GM21717 (cell line): ENCODE results near the gene CAMK2B.

Experiments used
- ATAC-seq: cut with Tn5 transposase; IDR thresholded peaks from one replicate; pipeline ENCODE4 v1.9.1; 2021; ENCODE audit warnings: mild to moderate bottlenecking, moderate library complexity; ENCODE audit not compliant: unreplicated experiment

The CAMK2B gene

DNA sequence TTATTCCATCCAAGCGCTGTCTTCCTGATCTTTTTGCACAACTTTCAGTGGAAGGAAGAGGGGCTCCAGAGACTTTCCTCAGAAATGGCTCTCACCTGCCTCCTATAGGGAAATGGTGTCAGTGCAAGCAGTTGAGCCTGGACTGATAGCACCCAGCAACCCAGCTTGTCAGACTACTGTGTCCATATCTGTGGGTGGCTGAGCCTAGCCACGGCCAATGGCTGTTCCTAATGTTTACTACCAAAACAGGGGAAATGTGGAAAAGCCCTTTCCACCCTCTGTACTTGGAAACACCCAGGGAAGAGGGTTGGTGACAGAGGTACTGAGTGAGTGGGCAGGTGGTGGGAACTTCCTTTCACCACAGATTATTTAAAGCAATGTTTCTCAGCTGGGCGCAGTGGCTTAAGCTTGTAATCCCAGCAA, 128.9 kb downstream of the CAMK2B start:
- ATAC-seq: no peak

DNA sequence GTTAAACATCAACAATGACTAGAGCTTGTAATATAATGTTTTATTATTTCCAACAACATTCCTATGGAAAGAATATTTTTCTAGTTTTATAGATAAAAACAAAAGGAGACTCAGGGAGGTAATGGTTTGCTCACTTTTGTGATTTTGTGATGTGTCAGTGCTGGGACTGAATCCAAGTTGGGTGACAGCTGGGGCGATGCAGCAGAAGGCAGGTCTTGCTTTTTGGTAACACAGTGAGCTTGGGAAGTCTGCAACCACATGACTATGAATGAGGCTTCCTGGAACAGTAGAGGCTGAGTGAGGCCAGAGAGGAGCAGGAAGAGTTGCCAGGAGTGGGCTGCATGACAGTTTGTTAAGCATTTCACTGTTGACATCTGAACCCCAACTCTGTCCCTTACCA, 129.5 kb downstream of the CAMK2B start:
- no peak for ATAC-seq

DNA sequence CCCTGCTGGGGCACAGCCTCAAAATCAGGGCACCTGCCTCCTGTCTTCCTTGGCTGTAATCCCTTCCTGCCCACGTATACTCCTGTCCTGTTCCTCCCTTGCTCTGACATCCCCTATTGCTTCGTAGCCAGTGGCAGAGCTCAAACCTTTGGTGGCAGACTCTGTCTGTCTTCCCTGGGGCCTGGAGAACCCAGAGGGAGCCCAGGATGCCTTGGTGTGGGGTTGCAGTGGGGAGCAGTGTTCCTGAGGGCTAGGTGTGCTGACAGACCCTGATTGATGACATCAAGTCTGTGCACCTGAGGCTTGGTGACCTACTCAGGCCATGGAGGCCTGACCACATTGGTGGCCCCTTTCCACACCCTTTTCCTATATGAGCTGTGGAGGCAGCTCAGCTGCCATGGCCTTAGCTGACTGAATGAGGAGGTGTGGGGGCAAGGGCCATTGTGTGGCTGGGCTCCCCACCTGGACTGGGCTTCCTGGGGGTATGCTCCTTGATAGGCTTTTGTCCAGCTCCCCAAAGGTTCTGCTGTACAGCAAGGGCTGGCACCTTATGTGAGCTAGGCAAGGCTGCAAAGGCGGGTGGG, 130.7 kb downstream of the CAMK2B start:
- no peak for ATAC-seq

DNA sequence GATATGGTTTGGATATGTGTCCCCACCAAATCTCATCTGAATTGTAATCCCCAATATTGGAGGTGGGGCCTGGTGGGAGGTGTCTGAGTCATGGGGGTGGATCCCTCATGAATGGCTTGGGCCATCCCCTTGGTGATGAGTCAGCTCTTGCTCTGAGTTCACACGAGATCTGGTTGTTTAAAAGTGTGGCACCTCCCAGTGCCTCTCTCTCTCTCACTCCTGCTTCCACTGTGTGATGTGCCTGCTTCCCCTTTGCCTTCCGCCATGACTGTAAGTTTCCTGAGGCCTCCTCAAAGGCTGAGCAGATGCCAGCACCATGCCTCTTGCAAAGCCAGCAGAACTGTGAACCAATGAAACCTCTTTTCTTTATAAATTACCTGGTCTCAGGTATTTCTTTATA, 131.3 kb downstream of the CAMK2B start:
- ATAC-seq: no peak

DNA sequence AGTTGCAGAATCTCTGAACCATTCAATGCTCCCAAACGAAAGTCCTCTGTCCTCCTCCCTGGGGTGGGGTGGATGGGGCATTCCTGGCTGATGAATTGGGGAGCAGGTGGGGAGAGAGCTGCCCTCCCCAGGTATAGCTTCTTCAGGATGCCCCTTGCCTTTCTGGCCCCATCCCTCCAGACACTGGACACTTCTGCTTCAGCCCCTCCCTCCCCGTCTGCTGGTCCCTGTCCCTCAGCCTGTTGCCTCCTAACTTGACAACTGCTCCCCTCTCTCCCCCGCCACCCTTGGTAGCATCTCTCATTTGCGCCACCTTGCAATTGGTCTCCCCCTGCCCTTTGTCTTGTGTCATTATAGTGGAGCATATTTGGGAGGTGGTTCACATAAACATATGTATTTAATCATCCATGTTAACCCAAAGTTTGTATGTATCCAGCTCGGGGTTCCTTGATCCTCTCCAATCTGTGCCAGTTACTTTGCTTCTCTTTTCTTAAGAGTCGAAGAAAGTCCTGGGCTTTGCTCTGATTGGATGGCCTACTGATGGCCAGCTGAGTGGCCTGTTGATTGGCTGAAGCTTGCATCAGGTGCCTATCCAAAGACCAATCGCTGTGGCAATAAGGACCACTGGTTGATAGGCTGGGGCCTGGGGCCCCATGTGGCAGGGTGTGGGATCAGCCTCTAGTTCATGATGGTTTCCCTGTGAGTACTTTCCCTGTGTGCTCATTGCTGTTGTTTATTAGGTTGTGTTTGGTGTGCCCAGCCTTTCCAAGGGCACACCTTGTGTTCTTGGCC, 132.2 kb downstream of the CAMK2B start:
- no peak for ATAC-seq

DNA sequence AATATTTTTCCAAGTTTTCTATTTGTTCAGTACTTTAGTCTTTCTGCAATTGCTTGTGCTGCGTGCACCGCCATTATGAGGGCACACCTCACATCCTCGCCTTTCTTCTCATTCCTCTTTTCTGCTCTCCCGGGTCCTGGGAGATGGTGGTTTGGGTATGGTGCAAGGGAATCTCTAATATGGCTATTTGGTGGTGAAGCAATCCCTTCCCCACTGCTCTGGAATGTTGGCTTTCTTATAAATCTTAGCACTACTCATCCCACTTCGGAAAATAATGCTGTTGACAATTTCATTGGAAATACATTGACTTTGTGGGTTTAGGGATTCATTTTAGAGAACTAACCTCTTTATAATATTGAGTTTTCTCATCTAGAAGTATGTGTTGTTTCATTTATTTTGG, 134.2 kb downstream of the CAMK2B start:
- ATAC-seq: no peak

DNA sequence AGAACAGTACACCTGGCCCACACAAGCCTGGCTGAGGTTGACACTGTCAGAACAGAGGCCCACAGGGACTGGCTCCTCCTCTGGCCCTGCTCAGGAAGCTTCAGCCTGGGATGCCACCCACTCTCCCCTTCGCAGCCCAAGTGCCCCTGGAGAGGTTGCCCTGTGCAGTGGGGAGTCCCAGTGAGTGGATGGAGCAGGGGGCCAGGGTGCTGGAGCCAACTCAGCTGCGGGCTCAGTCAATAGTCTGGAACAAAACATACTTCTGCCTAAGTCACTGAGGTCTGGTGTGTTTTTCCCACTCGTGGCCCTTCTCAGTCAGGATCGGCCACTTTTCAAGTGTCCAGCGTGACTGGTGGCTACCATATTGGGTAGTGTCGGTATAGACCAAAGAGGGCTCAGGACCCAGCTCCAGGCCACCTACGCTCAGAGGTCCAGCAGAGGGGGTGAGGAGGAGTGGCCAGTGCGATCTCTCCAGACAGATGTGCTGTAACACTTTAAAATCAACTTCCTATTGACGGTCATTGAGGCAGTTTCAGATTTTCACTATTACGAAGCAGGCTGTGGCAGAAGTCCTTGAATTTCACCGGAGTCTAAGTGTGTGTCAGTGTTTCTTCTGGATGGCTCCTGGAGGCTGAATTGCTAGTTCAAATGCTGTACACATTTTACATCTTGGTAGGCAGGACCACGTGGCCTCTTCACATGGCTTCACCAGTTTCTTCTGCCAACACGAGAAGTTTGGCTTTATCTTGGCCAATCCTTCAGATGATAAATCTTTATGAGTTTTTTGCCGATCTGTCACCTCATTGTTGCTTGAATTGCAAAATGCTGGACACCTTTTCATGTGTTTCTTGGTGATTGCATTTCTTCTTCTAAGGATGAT, 135.2 kb downstream of the CAMK2B start:
- no peak for ATAC-seq

DNA sequence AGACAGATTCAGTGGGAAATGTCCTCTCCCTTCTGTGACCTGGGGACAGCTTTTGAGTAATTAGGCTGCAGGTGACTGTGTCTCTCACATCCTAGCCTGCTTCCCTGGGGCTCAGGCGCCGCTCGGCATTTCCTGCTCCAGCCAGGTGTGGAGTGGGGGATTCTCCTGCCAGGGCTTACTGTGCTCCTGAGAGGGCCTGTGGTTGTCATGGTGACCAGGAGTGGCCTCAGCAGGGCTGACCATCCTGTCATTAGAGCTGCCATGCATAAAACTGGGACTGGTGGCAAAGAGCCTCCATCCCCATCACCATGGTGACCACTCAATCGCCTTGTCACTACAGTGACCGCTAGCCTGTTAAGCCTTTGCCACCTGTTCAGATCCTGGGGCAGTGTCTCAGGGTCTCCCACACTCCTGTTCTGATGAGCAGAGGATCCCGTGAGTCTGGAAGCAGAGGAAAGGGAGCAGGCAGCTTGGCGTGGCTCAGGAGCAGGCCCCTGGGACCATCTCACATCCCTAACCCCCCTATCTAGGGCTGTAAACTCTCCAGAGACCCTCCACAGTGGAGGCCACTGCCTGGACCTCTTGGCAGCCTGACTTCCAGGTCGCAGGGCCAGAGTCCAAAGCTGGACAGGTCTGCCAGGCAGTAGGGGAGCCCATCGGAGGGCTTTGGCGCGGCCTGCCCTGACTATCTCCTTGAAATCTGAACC, 136.0 kb downstream of the CAMK2B start, which contains the start of gene GCK:
Gene GCK (minus strand): TSS at position 154 of the 707 bp plus-strand sequence. CDS start 486 bp downstream, outside the sequence.
- ATAC-seq: no peak

DNA sequence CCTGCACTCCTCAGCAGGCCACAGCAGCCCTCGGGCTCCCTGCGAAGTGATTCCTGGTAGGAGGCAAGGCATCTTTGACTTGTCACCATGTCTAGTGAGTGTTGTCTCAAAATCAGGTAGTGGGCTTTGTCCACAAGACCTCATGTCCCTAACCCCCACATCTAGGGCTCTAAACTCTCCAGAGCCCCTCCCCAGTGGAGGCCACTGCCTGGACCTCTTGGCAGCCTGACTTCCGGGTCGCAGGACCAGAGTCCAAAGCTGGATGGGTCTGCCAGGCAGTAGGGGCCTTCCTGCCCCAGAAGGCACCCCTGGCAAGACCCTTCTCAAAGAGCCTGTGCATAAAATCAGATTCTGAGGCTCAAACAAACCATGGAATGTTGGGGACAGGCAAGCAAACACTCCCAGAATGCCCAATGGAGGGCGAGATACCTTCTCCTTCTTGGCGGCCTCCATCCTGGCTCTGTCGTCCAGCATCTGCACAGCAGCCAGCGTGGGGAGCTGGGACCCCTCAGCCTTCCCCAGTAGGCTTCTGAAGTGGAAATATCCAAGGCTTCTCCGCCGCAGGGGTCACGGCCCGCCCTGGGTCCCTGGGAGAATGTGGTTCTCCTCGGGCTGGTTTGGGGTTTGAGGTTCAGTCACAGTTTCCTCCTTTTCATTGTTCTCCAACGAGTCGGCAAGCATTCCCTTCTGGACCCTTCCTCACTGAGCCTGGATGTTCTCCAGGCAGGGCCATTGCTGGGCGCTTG, 136.7 kb downstream of the CAMK2B start:
- ATAC-seq: no peak

DNA sequence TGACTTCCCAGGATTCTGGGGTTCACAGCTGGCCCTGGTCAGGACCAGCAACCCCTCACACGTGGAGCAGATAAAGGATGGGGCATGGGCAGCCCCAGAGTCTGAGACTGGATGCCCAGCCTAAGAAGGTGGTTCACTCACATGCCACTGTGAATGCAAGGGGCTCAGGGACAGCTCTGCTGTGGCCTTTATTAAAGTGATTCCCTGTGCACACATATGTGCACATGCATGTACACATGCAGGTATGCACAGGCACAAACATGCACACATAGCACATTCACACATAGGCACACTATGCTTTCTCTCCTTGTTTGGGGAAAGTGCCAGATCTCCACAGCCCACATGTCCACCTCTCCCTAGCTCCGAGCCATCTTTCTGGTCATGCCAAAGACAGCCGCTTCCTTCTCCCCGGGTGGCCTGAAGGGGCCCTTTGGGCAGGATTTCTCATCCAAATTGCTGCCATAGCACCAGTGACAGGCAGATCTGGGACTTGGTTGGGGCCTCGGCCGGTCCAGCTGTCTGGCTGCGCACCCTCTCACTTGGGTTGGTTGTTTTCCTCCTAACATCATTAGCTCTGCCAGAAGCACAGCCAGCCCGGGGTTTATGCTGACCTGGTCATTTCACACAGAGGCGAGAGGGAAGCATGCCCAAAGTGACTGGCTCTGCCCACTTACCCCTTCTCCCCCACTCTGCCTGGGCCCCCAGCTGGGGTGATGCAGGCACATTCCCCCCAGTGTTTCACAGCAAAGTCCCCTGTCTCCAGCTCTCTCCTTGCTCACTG, 137.6 kb downstream of the CAMK2B start:
- ATAC-seq: no peak

DNA sequence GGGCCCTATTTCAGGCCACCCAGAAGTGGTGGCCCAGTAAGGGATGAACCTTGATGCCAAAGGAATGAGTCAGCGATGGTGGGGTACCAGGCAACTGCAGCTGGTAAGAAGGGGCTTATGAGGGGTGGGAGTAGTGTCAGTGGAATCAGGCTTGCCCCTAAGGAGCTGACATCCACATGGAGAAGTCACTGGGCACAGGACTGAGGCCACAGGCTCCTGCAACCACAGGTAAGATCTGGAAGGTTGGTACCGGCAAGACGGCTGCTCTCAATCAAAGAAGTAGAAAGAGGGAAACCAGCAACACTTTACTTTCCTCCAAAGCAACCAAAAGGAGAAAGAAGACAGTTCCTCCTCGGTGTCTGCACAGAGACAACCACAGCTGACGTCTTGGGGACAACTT, 138.7 kb downstream of the CAMK2B start:
- ATAC-seq: no peak

DNA sequence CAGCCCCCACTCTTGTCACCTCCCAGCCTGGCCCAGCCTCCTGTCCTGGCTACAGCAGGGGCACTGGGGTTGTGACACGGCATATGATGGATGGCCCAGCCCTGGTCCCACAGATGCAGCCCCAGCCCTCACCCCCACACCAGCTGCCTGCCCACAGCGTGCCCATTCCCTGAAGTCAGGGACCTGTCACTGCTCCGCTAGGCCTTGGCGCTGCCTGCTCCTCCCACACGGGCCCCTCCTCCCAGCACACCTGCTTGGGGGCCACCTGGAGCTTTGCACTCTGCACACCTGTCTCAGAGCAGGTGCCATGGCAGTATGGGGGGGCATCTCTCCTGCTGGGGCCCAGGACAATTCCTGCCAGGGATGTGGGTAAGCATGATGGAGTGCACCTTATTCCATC, 139.7 kb downstream of the CAMK2B start:
- no peak for ATAC-seq

DNA sequence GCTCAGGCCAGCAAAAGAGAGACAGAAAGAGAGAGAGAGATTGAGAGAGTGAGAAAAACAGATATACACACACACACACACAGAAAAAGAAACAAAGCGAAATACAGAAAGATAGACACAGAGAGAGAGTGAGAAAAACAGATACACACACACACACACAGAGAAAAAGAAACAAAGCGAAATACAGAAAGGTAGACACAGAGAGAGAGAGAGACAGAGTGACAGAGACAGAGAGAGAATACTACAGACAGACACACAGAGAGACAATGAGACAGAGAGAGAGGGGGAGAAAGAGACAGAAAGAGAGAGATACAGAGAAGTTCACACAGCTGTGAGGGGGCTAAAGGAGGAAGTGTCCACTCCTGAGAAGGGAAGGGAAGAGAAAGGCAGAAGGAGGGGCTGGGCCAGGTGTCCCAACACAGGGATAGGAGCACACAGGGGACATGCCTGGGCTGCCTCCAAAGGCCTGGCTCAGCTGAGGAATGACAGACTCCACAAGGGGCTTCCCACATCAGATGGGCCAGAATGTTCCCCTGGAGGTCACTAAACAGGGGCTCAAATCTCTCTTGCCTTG, 140.4 kb downstream of the CAMK2B start:
- ATAC-seq: no peak

DNA sequence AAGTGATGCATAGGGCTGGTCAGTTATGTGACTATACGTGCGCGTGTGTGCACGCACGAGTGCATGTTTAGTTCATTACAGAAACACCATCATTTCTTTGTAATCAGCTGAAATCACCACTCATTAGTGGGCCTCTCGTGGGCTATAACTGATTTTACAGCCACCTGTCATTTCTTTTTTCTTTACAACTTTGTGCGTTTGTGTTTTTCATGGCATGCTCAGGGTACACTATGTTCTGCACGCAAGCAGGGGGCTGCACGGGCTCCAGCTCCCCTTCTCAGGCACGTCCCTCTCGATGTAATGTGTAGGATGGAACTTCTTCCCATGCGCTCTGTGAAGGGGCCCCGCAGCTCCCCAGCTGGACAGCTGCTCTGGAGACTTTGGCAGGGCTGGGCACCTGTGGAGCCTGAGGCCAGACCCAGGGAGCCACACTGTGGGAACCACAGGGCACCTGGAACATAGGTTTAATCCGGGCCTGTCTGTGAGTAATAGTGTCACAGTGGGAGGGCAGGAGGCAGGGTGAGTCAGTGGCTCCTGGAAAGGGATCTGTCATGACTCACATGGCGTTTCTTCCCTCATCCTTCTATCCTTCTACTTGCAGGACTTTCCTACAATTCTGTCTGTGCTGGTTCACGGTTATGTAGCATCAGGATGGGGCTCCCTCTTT, 141.1 kb downstream of the CAMK2B start:
- no peak for ATAC-seq

DNA sequence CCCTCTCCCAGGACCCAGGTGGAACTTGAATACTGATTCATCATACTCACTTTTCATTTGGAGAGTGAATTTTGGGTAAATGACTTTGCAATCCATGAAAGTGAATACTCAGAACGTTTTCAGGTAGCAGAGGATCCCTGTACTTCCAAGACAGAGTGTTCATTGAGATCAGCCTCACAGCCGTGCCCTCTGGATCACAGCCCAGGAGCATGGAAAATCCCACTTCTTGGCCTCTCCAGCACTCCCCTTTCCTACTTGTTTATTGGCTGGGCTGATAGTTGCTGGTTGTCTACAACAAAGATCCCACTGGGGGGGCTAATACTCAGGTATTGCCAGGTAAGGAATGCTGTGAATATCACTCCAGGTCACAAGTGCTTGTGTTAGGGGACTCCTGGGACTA, 142.0 kb downstream of the CAMK2B start:
- no peak for ATAC-seq

DNA sequence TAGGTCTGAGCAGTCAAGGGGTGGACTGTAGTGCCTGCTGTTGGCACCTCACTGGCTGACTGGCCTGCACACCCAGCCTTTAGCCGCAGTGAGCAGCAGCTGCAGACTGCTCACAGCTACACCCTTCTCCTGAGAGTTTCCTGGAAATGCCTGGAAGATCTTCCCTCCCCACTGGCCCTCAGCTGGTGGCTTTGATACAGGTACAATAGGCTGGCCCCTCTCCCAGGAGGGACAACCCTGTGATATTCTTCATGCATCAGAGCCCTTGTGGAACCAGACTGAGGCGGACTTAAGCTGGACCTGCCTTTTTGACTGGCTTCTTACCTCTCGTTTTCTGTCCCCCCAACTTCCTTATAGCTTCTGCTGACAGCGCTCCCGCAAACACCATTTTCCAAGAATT, 142.6 kb downstream of the CAMK2B start:
- ATAC-seq: no peak

DNA sequence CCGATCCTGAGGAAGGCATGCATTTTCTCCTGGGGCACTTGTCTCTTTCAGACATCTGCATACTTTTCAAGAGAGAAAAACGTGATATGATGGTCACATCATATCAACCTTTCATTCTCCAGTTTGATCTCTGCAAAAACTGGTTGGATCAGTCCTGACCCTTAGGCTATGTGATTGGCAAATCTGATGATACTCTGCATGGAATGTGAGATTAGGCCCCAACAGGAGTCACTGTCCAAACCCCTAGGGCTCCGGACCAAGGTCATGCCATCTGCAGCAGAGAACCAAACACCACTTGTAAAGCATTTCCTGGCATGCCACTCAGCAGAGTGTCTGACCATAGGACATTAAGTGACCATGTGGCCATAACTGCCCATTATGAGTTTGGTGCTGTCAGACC, 144.8 kb downstream of the CAMK2B start:
- ATAC-seq: no peak

DNA sequence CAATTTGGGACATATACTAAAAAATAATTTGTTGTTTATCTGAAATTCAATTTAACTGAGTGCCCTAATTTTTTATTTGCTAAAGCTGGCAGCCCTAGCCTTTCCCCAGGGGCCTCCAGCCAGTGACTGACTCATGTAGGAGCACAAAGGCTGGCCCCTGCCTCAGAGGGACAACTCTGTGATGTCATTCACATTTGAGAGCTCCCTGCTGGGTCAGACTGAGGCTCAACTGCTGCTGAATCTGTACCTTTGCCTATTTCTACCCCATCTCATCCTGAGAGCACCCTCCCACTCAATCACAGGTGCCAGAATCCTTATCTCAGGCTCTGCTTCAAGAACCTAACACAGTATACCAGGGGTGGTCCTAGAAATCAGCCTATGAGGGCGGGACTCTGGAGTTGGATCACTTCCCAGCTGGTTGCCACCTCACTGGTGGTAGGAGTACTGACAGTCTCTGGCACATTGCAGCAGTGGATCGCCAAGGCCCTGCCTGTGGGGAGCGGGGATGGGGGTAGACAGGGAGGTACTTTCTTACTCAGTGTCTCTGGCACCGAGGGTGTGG, 147.7 kb downstream of the CAMK2B start:
- ATAC-seq: no peak
